H9 (cell line): Measurements from ENCODE around the gene BANP. TPM values are rescaled to one million over a fixed set of nuclear protein-coding genes. Genes with fewer than 3 reads are reported as not detected.

Experiments used
- DNase-seq: peaks from one replicate; pipeline ENCODE4 v3.0.0-alpha.2; 2017
- H2AFZ ChIP-seq: one replicate; pipeline ENCODE4 v1.6.1; 2013; ENCODE audit warnings: mild to moderate bottlenecking, low read length, control low read depth, moderate library complexity
- H2AK5ac ChIP-seq: 2 replicates; pipeline ENCODE4 v1.6.1; 2013; ENCODE audit warnings: low read length, control low read depth, mixed read lengths; ENCODE audit not compliant: insufficient read length
- H2BK120ac ChIP-seq: one replicate; pipeline ENCODE4 v1.6.1; 2013; ENCODE audit warnings: low read depth, mild to moderate bottlenecking, low read length, control low read depth, inconsistent platforms; ENCODE audit not compliant: poor library complexity, severe bottlenecking
- H2BK12ac ChIP-seq: 2 replicates; pipeline ENCODE4 v1.6.1; 2013; ENCODE audit warnings: low read length, control low read depth, mixed read lengths, low read depth; ENCODE audit not compliant: insufficient read length
- H2BK15ac ChIP-seq: 2 replicates; pipeline ENCODE4 v1.6.1; 2013; ENCODE audit warnings: low read depth, low read length, control low read depth
- H2BK20ac ChIP-seq: one replicate; pipeline ENCODE4 v1.6.1; 2013; ENCODE audit warnings: low read depth, mild to moderate bottlenecking, low read length, control low read depth, inconsistent platforms; ENCODE audit not compliant: poor library complexity, severe bottlenecking
- H2BK5ac ChIP-seq: 2 replicates; pipeline ENCODE4 v1.6.1; 2013; ENCODE audit warnings: low read length, control low read depth, mixed read lengths; ENCODE audit not compliant: insufficient read length
- H3K14ac ChIP-seq: 2 replicates; pipeline ENCODE4 v1.6.1; 2013; ENCODE audit warnings: low read length, control low read depth; ENCODE audit not compliant: insufficient read depth
- H3K18ac ChIP-seq: 2 replicates; pipeline ENCODE4 v1.6.1; 2013; ENCODE audit warnings: low read depth, mild to moderate bottlenecking, mixed read lengths, low read length, control low read depth; ENCODE audit not compliant: insufficient read length
- H3K23ac ChIP-seq: 2 replicates; pipeline ENCODE4 v1.6.1; 2013; ENCODE audit warnings: low read length, control low read depth, mixed read lengths, low read depth; ENCODE audit not compliant: insufficient read length
- H3K23me2 ChIP-seq: 2 replicates; pipeline ENCODE4 v1.6.1; 2013; ENCODE audit warnings: low read depth, mild to moderate bottlenecking, mixed read lengths, low read length, control low read depth; ENCODE audit not compliant: insufficient read length, poor library complexity, severe bottlenecking
- H3K27ac ChIP-seq: 2 replicates; pipeline ENCODE4 v1.5.1; 2013; ENCODE audit warnings: low read length, control low read depth, mixed read lengths, low read depth; ENCODE audit not compliant: insufficient read length
- H3K27me3 ChIP-seq: 2 replicates; pipeline ENCODE4 v1.6.1; 2013; ENCODE audit warnings: low read length, control low read depth, inconsistent platforms; ENCODE audit not compliant: insufficient read depth
- H3K4ac ChIP-seq: 2 replicates; pipeline ENCODE4 v1.6.1; 2013; ENCODE audit warnings: low read depth, mild to moderate bottlenecking, control low read depth, inconsistent platforms, low read length, moderate library complexity
- H3K4me1 ChIP-seq: 2 replicates; pipeline ENCODE4 v1.6.1; 2013; ENCODE audit warnings: low read length, control low read depth, inconsistent platforms; ENCODE audit not compliant: insufficient read depth
- H3K4me2 ChIP-seq: 2 replicates; pipeline ENCODE4 v1.6.1; 2013; ENCODE audit warnings: low read length, control low read depth, mixed read lengths; ENCODE audit not compliant: insufficient read length, insufficient read depth
- H3K56ac ChIP-seq: 2 replicates; pipeline ENCODE4 v1.6.1; 2013; ENCODE audit warnings: low read depth, mild to moderate bottlenecking, mixed read lengths, low read length, control low read depth; ENCODE audit not compliant: insufficient read length
- H3K79me1 ChIP-seq: 2 replicates; pipeline ENCODE4 v1.6.1; 2013; ENCODE audit warnings: low read depth, mild to moderate bottlenecking, moderate library complexity, low read length, control low read depth, inconsistent platforms; ENCODE audit not compliant: insufficient read depth, poor library complexity, severe bottlenecking
- H3K79me2 ChIP-seq: 2 replicates; pipeline ENCODE4 v1.6.1; 2013; ENCODE audit warnings: low read length, control low read depth, inconsistent platforms; ENCODE audit not compliant: insufficient read depth
- H3K9ac ChIP-seq: 2 replicates; pipeline ENCODE4 v1.6.1; 2013; ENCODE audit warnings: low read length, control low read depth, mixed read lengths; ENCODE audit not compliant: insufficient read length; ENCODE audit errors: extremely low read depth
- H3K9me3 ChIP-seq: one replicate; pipeline ENCODE4 v1.6.1; 2013; ENCODE audit warnings: low read depth, low read length, inconsistent platforms; ENCODE audit not compliant: control insufficient read depth
- H3T11ph ChIP-seq: one replicate; pipeline ENCODE4 v1.6.1; 2013; ENCODE audit warnings: mild to moderate bottlenecking, low read length, control low read depth, inconsistent platforms
- H4K20me1 ChIP-seq: one replicate; pipeline ENCODE4 v1.6.1; 2013; ENCODE audit not compliant: control insufficient read depth, insufficient read length, insufficient read depth
- H4K5ac ChIP-seq: 2 replicates; pipeline ENCODE4 v1.6.1; 2013; ENCODE audit warnings: low read depth, mild to moderate bottlenecking, mixed read lengths, low read length, control low read depth; ENCODE audit not compliant: insufficient read length
- H4K8ac ChIP-seq: replicated peaks from 2 replicates; pipeline ENCODE4 v1.6.1; 2013; ENCODE audit warnings: low read length, control low read depth, mixed read lengths, low read depth; ENCODE audit not compliant: insufficient read length
- H4K91ac ChIP-seq: 2 replicates; pipeline ENCODE4 v1.6.1; 2013; ENCODE audit warnings: low read depth, mild to moderate bottlenecking, moderate library complexity, mixed read lengths, low read length, control low read depth; ENCODE audit not compliant: insufficient read length
- H3K27ac Mint-ChIP-seq, 3 experiments: 2 replicates in 2 of 3; 3 replicates in 1 of 3; pipeline ENCODE4 v1.8.0; 2020 to 2021; ENCODE audit warnings: mixed read lengths in 3 of 3, mild to moderate bottlenecking in 1 of 3, moderate library complexity in 1 of 3
- H3K27me3 Mint-ChIP-seq: 2 replicates; pipeline ENCODE4 v1.8.0; 2021; ENCODE audit warnings: low read depth, mild to moderate bottlenecking, moderate library complexity, mixed read lengths
- H3K36me3 Mint-ChIP-seq, 3 experiments: 2 replicates in 2 of 3; 3 replicates in 1 of 3; pipeline ENCODE4 v1.8.0; 2020 to 2021; ENCODE audit warnings: low read depth in 3 of 3, mixed read lengths in 3 of 3; ENCODE audit not compliant: insufficient read depth in 1 of 3
- H3K4me1 Mint-ChIP-seq, 2 experiments: 2 replicates each; pipeline ENCODE4 v1.8.0; 2020; ENCODE audit warnings: mixed read lengths in 2 of 2
- H3K4me3 Mint-ChIP-seq, 2 experiments: 2 replicates in 1 of 2; 3 replicates in 1 of 2; pipeline ENCODE4 v1.8.0; 2020 to 2021; ENCODE audit warnings: mild to moderate bottlenecking in 2 of 2, mixed read lengths in 2 of 2, moderate library complexity in 1 of 2
- H3K9me3 Mint-ChIP-seq, 2 experiments: 2 replicates in 1 of 2; 3 replicates in 1 of 2; pipeline ENCODE4 v1.8.0; 2020; ENCODE audit warnings: mild to moderate bottlenecking in 2 of 2, mixed read lengths in 2 of 2, moderate library complexity in 1 of 2
- CTCF ChIP-seq: fragments of 200-600 bp; sonication (generic); conservative IDR thresholded peaks from 3 replicates; pipeline ENCODE4 v1.8.0; 2021; ENCODE audit warnings: antibody characterized with exemption, mild to moderate bottlenecking
- WGBS: extraction: QIAGEN DNeasy Blood & Tissue Kit; methylation state at CpG from one replicate; pipeline ENCODE4 v1.1.7; 2013; ENCODE audit warnings: missing lambda C conversion rate, low lambda C conversion rate, mixed read lengths; ENCODE audit not compliant: insufficient read length; ENCODE audit errors: extremely low coverage; 5-methylcytosine and 5-hydroxymethylcytosine counted together
- total RNA-seq: library from RNA; stranded (reverse); gene quantifications from 2 replicates; pipeline ENCODE4 v1.2.1, GENCODE V29; 2021

Gene BANP
- total RNA-seq, 1 experiment from 2014 or later, result 24.9 TPM

- H3K56ac ChIP-seq, result no peak overlapping the region
- no peaks in the 10 kb centered on the region for H3K9me3 ChIP-seq
- H3K27ac ChIP-seq, result no peak overlapping the region
- no peaks in the 10 kb centered on the region for H3K27me3 ChIP-seq
- H3T11ph ChIP-seq, result no peak overlapping the region
- DNase-seq, result no peak
- H2BK15ac ChIP-seq, result no peak overlapping the region
- H3K79me1 ChIP-seq, result peaks cover 10% of the 10 kb centered on the region
- H3K79me2 ChIP-seq, result peaks cover 8% of the 10 kb centered on the region; the same call in 1 of the 2 replicates
- Mint-ChIP-seq H3K27me3 (no peaks in the 10 kb centered on the region), H3K27ac (no peak overlapping the region; a peak in 1 of 7 replicates), H3K4me1 (no peaks in the 10 kb centered on the region), H3K36me3 (peaks cover 15 to 38% (median 33%) of the 10 kb centered on the region in 3 experiments), H3K9me3 (peaks cover 12 to 15% of the 10 kb centered on the region in 2 experiments), H3K4me3 (no peak overlapping the region)
- H2BK5ac ChIP-seq, result no peak overlapping the region
- no peak overlapping the region for H2BK20ac ChIP-seq
- H2AFZ ChIP-seq, result no peak overlapping the region
- no peak overlapping the region for H2AK5ac ChIP-seq
- no peak overlapping the region for H3K9ac ChIP-seq
- H4K8ac ChIP-seq, result no peak overlapping the region
- H2BK12ac ChIP-seq, result no peak overlapping the region
- TF ChIP-seq CTCF, result no peak
- no peak overlapping the region for H3K23ac ChIP-seq
- no peak overlapping the region for H4K5ac ChIP-seq
- H3K14ac ChIP-seq, result no peak overlapping the region
- no peaks in the 10 kb centered on the region for H4K20me1 ChIP-seq
- no peaks in the 10 kb centered on the region for H3K4me1 ChIP-seq
- H2BK120ac ChIP-seq, result no peak overlapping the region
- WGBS, result no CpG with 5 or more reads among the region's 3 CpGs
- no peak overlapping the region for H4K91ac ChIP-seq
- H3K4ac ChIP-seq, result no peak overlapping the region
- H3K23me2 ChIP-seq, result no peaks in the 10 kb centered on the region
- H3K18ac ChIP-seq, result no peak overlapping the region
- no peak overlapping the region for H3K4me2 ChIP-seq
Measured at GRCh38 chr16:87976665-87977064, 25.4 kb downstream of the BANP start.
